Epithelial cell of prostate (primary cell): ENCODE measurements around the gene PRADC1.

ENCODE experiments used
- DNase-seq: peaks from one replicate; pipeline ENCODE4 v3.0.0-alpha.2; 2011; ENCODE audit warnings: low read depth, low spot score
- H3K27ac ChIP-seq: fragments of 450-650 bp; 2 replicates; pipeline ENCODE4 v1.5.1; 2017; ENCODE audit warnings: mild to moderate bottlenecking

Gene PRADC1

DNA sequence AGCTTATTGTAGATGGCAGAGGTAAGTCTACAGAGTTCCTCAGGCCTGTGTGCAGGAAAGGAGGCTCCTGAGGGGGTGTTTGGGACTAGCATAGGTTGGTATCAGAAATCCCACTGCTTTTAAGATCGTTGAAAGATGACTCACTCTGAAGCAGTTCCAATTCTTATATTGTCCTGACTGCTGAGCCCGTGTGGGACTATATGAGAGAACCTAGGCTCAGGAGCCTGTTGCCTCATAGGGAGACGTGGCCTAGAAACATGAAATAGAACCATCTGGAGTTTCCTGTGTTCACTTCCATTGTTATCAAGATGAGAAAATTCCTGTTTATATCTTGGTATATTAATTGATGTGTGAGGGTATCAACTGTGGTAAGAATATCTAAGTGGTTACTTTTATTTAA is 6.7 kb upstream of the PRADC1 start:
- no peak for DNase-seq
- H3K27ac ChIP-seq = no peak overlapping the region

DNA sequence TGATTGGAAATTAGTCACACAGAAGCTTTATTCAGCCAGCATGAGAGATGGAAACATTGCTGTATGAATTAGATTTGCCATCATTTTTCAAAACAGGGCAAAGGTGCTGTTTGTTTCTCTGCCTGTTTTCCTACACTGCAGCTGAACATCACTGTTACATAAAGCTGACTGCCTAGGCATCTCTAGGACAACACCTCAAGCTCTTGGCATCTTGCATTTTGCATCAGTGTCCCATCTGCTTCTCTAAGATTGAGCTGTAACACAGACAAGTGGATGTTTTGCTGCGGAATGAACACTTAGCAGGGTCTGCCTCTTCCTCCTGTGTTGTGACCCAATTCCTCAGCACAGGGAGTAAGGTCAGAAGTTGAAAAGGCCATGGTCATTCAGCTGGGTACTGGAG is 5.9 kb upstream of the PRADC1 start:
- no peak for DNase-seq

DNA sequence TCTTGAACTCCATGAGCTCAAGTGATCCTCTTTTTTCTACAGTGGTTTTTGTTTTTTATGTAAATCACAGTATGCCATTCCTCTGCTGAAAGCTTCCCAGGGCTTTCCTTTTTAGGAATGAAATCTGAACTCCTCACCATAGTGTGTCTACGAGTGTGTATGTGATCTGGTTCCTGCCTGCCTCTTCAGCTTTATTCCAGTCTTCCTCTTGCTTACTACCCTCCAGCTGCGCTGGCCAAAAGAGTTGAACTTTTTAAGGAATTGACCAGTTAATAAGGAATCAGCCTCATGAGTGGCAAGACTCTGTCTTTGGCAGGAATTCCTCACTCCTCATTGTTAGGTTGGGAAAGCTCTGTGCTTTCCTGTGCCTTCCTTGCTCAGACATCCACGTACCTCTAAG is 5.1 kb upstream of the PRADC1 start:
- H3K27ac ChIP-seq = no peak overlapping the region

More for the DNA sequence above, 5.9 kb upstream of the PRADC1 start:
- no peak overlapping the region for H3K27ac ChIP-seq

DNA sequence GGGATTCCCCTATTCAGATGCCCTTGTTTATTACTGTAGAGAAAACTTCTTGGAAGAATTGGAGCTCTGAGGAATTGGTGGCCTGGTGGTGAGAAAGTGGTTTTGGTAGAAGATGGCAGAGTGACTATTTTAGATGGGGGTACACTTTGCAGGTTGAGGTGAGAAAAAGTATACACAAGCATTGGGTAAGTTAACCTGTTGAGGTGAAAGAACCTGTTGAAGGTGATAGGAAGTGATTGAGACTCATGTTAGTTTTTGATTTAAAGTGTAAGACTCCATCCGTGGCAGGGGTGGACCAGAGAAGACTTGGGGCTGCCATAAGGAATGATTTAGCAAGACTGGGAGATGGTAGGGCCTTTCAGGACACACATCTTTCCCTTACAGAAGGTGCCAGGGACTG is 4.1 kb upstream of the PRADC1 start:
- no peak overlapping the region for H3K27ac ChIP-seq
- DNase-seq = no peak

More for the DNA sequence above, 5.1 kb upstream of the PRADC1 start:
- DNase-seq = no peak

DNA sequence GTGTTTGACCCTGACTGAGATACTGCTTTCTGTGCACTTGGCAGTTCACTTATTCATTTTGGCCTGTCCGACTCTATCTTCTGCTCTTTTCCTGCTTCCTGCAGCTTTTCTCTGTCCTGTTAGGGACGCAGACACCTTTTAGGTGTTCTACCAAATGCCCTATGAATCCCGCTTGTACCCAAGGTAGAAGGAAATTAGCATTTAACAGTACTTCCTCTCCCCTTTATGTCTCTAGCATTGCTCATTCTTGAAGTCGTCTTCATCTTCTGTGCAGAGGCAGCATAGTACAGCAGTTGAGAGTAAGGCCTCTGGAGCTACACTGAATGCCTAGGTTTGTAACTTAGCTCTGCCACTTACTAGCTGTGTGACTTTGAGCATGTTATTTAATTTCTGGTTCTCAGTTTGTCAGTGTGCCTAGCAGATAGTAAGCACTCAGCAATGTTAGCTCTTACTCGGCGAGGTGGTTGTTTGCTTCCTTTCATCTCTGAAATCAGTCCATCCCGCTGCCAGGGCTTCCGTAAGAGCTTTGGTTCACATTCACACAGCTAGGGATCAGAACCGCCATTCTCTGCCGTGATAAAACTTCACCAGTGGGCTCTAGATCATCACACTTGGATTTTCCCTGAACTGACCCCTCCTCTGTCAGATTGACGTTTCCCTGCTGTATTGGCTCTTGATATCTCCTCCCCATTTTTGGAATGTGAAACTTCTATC is 2.4 kb upstream of the PRADC1 start:
- DNase-seq = no peak
- H3K27ac ChIP-seq = peak overlapping the region; percentile 78

DNA sequence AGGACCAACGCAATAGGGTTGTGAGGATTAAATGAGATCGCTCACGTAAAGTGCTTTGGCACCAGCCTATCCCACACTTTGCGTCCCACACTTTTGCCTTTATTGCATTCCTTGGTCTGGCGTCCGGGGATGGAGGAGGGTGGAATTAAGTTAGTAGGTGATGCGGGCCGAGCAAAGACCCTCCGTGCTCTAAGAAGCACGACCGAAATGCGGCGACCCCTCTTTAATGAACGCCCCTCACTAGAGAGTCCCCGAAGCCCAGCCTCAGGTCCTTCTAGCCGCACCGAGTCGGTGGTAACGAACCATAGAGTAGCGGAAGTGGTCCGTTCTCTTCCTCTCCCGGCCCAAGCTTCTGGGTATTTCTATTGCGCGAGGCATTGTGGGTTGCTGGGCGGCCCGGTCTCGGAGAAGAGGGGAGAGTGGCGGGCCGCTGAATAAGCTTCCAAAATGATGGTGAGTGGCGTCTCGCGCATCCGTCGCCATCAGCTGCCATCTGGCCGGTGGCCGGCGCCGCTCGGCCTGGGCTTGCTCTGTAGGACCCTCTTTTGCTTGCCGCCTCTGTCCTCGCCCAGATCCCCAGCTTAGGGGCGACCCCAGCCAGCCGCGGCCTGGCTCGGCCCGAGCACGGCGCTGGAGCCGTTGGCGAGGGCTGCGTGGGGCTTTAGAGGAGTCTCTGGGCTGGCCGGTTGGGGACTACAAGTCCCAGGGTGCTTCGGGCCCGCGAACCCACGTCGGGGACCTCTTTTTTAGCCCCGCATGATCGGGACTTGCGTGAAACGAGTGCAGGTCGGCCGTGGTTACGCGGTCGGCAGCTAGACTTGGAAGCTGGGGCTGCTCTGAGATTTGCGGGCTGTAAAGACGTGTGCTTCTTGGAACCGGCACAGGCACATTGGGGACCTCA is 1.1 kb upstream of the PRADC1 start, which contains the start of gene CCT7:
CCT7 (plus strand) TSS at position 377 of the 901 bp plus-strand sequence; CDS start at position 448, 71 bp downstream.
- H3K27ac ChIP-seq = peak within 1 kb of the TSS; percentile 78
- DNase-seq = peak; percentile 55

DNA sequence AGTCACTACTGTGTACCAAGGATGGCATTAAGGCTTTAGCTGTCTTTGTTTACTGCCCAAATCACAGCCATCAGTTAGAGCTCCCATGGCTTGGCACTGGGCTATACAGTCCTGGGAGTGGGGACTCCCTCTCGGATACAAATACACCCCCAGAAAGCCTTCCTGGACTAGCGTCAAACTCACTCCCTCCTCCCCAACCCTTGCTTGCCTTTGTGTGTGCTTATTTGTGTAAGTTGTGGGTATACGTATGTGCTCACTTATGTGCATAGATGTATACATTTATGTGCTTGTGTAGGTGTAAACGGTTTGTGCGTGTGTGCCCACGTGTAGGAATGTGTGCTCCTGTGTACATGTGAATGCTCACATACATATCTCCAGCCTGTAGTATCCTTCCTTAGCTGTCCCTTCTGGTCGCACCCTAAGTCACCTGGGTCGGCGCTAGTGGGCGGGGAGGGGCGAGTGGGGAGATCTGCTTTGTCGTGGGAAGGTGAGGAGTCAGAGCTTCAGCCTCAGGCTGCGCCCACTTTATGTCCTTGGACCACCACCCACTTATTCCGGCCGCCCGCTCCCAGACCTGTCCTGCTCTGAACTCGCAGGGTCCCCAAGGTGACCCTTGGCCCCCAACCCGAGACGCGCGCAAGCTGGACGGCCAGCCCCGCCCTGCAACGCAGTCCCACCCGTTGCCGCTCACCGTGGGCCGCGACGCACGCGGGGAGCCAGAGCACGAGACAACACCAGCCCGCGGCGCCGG is 461 bp downstream of the PRADC1 start:
- no peak overlapping the region for H3K27ac ChIP-seq
- no peak for DNase-seq

DNA sequence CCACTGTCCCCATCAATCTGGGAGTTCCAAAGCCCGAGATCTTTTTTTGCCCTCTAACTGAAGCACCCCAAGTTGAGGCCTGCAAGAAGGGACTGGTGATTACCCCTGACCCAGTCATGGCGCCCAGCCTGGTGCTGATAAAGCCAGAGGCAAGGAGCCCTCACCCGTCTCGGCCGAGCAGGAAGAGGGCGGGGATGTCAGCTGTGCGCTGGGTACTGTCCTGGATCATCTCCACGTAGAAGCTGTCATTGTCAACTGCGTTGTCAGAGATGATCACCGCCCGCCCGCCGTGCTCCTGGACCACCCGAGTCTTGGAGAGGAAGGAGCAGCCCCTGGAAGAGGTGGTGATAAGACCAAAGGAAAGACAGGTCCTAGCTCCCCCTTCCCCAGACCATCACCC is 4.4 kb downstream of the PRADC1 start:
- DNase-seq = no peak
- H3K27ac ChIP-seq = no peak overlapping the region

DNA sequence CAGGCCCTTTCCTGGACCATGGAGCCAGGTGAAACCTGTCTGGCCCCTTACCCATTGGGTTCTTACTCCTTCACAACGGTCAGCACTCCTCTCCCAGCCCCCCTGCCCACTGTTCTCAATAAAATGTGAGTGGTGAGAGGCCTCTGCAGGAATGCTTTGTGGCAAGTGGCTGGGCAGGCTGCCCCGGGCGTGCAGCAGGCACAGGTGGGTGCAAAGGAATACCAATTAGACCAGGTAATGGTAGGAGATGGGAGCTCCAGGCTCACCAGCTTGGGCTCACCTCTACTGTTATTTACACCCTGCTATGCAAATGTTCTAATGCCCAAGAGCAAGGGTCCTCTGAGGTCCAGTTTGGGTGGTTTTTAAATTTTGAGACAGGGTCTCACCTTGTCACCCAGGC is 6.0 kb downstream of the PRADC1 start:
- DNase-seq = no peak
- H3K27ac ChIP-seq = no peak overlapping the region

DNA sequence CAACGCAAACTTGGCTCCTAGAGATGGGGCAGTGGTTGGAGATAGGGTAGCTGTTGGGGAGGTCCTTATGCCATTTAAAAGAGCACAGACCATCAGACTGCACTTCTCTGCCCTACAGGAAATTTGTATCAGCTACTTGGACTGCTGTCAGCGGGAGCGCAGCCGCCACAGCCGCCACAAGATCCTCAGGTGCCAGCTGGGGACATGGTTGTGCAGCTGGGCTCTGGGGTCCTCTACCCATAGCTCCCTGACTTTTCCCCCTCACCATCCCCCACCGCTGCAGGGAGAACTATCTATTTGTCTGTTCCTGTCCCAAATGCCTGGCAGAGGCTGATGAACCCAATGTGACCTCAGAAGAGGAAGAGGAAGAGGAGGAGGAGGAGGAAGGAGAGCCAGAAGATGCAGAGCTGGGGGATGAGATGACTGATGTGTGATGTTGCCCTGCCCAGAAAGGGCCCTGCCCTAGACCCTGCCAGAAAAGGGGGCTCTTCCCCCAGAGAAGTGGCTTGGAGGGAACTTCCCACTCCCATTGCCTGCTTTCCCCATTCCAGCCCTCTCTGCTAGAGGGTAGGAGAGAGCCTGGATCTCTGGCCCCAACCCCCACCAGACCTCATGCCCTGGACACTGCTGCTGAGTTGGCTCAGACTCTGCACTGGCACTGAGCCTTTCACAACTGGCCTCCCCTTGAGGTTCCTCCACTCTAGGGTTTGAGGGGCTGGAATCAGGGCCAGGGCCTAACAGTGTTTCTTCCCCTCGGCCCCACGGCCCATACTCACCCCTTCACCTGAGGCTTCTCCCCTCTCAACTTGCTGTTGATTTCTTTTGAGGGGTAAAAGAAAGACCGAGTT is 7.3 kb downstream of the PRADC1 start:
- no peak for DNase-seq
- H3K27ac ChIP-seq = no peak overlapping the region

DNA sequence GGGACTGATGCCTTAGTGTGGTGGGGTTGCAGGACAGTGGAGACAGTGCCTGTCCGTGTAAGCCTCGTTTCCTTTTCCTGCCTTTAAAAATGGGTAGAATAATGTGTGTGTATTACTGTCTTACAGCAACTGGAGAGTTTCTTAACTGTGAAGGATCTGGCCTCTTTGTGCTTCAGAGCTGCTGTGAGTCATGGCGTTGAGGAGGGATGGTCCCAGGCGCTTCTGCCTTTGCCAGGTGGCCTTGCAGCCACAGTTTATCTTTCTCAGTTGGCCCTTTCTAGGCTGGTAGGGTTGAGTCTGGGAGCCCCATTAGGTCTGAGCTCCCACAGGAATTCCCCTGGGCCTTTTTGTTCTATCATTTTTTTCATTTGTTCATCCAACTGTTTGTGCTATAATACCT is 9.2 kb downstream of the PRADC1 start:
- no peak overlapping the region for H3K27ac ChIP-seq
- DNase-seq = no peak

DNA sequence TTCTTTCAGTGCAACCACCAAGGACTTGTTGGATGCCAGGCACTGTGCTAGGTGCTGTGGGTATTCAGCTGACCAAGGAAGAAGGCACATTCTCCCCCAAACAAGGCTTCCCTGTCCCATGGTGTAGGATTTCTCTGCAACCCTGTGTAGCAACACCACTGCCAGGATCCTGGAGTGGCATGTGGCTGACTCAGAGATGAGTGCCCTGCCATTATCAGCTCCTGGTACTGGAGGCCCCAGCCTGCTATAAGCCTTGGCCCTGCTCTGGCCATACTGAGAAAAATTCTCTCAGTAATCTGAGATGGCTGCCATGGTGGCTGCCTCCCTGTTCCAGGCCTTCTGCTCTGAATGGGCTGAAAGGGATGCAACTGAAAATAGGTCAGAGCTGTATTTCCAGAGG is 14.7 kb downstream of the PRADC1 start:
- H3K27ac ChIP-seq = no peak overlapping the region
- DNase-seq = no peak

DNA sequence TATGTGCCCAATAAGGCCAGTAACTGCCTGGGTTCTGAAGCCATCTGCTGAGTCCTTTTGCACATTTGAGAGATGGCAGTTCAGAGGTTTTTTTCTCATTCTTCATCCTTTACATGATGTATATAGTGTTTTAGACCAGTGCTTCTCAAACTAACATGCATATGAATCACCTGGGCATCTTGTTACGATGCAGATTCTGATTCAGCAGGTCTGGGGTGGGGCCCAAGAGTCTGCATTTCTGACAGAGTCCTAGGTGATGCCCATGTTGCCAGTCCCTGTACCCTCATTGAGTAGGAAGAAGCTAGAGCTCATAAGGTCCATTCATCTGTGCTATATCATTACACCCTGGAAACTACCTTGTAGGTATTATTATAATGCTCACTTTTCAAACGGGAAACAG is 15.2 kb downstream of the PRADC1 start:
- DNase-seq = no peak
- no peak overlapping the region for H3K27ac ChIP-seq

DNA sequence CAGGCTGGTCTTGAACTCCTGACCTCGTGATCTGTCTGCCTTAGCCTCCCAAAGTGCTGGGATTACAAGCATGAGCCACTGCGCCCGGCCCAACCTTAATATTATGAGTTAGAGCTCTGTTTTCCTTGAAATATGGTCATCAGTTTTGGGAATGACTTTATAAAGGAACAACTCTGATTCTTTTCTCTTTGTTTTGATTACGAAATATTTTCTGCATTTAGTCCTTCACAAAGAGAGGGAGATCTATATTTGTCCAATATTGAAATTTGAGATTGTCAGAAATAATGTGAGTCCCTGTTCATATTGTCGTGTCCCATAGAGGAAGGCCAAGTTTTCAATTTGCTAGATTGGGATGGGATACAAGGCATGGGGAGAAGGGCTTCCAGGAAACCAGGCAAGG is 15.9 kb downstream of the PRADC1 start:
- DNase-seq = no peak
- H3K27ac ChIP-seq = no peak overlapping the region

DNA sequence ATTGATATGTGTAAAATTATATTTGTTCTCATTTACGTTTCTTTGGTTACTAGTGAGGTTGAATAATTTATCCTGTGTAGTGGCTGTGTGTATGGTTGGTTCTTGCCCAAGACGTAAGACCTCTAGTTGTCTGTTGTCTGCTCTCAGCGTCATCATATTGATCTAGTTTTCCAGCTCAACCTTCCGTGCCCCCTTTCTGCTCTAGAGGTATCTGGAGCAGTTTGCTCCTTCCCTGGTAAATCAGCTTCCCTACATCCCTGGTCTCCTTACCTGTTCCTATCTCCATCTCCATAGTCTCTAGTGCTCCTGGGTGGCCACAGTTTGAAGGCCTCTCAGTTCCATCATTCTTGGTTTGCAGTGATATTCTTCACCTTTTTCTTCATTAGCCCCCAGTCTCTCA is 17.8 kb downstream of the PRADC1 start:
- H3K27ac ChIP-seq = no peak overlapping the region
- DNase-seq = no peak

DNA sequence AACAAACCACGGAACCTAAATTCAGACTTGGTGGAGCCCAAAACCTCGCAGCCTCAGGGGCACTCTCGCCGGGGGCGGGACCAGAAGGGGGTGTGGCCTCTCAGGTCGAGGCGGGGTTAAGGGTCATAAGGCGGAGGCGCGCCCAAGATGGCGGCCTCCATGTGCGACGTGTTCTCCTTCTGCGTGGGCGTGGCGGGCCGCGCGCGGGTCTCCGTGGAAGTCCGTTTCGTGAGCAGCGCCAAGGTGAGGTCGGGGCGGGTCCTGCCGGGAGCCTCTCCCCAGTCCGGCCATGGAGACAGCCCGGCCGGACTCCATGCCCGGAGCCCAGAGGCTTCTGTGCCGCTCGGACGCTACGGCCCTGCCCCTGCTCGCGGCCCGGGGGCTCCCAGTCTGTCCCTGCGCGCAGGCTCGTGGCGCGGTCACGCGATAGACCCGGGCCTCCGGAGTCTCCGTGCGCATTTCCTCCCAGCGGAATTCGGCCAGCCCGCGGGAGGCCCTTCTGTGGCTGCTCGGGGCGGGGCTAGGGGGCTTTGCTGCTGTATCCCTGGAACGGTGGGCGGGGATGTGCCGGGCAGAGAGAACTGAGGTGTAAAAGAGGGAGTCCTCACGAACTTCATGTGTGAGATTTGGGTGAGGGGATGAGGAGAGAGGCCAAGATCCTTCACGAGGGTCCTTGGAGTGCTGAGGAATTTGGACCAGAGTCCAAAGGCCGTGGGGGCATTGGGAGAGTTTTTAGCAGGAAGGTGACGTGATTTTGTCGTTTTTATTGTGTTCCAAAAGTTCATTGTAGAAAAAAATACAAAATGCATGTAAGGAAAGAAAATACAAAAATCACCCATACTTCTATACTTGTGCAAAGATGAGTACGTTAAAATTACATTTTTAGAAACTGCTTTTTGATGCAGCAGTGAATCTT is 18.7 kb downstream of the PRADC1 start, which contains the start of gene SMYD5:
SMYD5 (plus strand) TSS at position 126 of the 916 bp plus-strand sequence; CDS start at position 148, 22 bp downstream.
- no peak for DNase-seq
- no peak within 1 kb of the TSS for H3K27ac ChIP-seq

DNA sequence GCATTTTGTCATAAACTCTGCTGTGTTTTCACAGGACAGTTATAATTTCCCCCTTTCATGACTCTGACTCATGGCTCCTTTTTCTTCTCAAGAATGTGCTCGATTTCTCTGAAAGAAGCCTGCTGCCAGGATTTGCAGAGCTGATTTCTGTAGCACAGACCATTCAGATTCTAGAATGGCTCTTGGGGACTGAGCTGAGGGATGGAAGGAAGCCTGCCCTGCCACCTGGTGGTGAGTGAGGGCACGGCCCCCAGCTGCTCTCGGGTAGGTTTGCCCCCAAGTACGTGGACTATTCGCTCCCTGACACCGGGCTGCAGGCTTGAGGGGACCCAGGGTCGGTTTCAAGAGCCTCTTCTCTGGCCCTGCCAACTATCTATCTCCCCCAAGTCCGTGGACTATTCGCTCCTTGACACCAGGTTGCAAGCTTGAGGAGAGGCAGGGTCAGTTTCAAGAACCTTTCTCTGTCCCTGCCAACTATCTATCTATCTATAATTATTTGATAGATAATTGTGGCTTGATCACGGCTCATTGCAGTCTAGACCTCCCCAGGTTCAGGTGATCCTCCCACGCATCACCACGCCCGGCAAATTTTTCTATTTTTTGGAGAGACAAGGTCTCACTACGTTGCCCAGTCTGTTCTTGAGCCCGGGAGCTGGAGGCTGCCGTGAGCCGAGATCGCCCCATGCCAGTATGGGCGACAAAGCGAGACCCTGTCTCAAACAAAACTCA is 20.4 kb downstream of the PRADC1 start:
- no peak for DNase-seq
- no peak overlapping the region for H3K27ac ChIP-seq

DNA sequence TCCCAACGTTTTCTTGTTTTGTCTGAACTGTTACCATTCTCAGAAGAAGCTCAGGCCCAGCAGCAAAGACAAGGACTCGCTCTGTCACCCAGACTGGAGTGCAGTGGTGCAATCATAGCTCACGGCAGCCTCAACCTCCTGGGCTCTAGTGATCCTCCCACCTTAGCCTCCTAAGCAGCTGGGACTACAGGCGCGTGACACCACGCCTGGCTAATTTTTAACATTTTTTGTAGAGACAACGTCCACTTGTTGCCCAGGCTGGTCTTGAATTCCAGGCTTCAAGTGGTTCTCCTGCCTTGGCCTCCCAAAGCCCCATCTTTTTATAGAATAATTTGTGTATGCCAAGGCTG is 21.0 kb downstream of the PRADC1 start:
- no peak for DNase-seq
- no peak overlapping the region for H3K27ac ChIP-seq
